Activated CD4-positive, alpha-beta memory T cell treated with anti-CD3 and anti-CD28 coated beads, Interleukin-2, amount 10 ng/mL, durations not matched to agents 7 days and 5 days (primary cell): ENCODE results near the gene SERPINH1. TPM values are rescaled to one million over a fixed set of nuclear protein-coding genes. Genes with fewer than 3 reads are reported as not detected.

ENCODE experiments used
- CTCF ChIA-PET: fragments of 350-600 bp; sonication (Branson Sonifier 250); formaldehyde crosslinking; loops from one replicate; lab custom pipeline; 2021; ENCODE audit warnings: antibody characterized with exemption, inconsistent platforms; lab: Charles Lee
- POLR2A ChIA-PET: fragments of 350-600 bp; sonication (Branson Sonifier 250); formaldehyde crosslinking; loops from one replicate; lab custom pipeline; 2021; ENCODE audit warnings: antibody characterized with exemption; lab: Charles Lee
- DNase-seq: peaks from one replicate; pipeline ENCODE4 v3.0.0-alpha.2; 2020
- H3K27ac Mint-ChIP-seq: one replicate; pipeline ENCODE4 v1.8.0; 2021; ENCODE audit warnings: mild to moderate bottlenecking, mixed read lengths
- H3K27me3 Mint-ChIP-seq: one replicate; pipeline ENCODE4 v1.8.0; 2021; ENCODE audit warnings: mixed read lengths
- H3K36me3 Mint-ChIP-seq: one replicate; pipeline ENCODE4 v1.8.0; 2021; ENCODE audit warnings: low read depth, mixed read lengths
- H3K4me1 Mint-ChIP-seq: one replicate; pipeline ENCODE4 v1.8.0; 2021; ENCODE audit warnings: mixed read lengths
- H3K4me3 Mint-ChIP-seq: one replicate; pipeline ENCODE4 v1.8.0; 2021; ENCODE audit warnings: mild to moderate bottlenecking, mixed read lengths
- H3K9me3 Mint-ChIP-seq: one replicate; pipeline ENCODE4 v1.8.0; 2021; ENCODE audit warnings: mixed read lengths
- total RNA-seq, 2 experiments: library from RNA; stranded (reverse); gene quantifications; one replicate each; pipeline ENCODE4 v1.2.3, GENCODE V29; 2021

The SERPINH1 gene
- total RNA-seq, 2 experiments from 2014 or later = 12.2 to 13.3 TPM

- Mint-ChIP-seq H3K9me3 (no peaks in the 10 kb centered on the region), H3K36me3 (no peaks in the 10 kb centered on the region), H3K27ac (peak overlapping the region; percentile 93), H3K4me1 (peaks cover 33% of the 10 kb centered on the region), H3K4me3 (peak overlapping the region; percentile 99), H3K27me3 (peaks cover 4% of the 10 kb centered on the region)
- DNase-seq = no peak
- ChIA-PET CTCF (interaction anchor here (1.5 to 3.0 kb wide), 4 partner anchors 13 to 22 kb away, joined by 3 to 14 read pairs (median 5); no protein-coding TSS in a partner anchor), POLR2A (interaction anchor here (0.8 to 2.7 kb wide), 8 partner anchors 8 to 286 kb away, joined by 3 to 20 read pairs (median 6); no protein-coding TSS in a partner anchor)
These were observed 516 bp upstream of the SERPINH1 start for GRCh38 chr11:75561426-75562047.

GRCh38 chr11:75562836-75563484, 907 bp downstream of the SERPINH1 start:
- H3K36me3 Mint-ChIP-seq = no peaks in the 10 kb centered on the region
- POLR2A ChIA-PET = interaction anchor here (1.3 to 2.7 kb wide), 6 partner anchors 8 to 288 kb away, joined by 3 to 20 read pairs (median 8); no protein-coding TSS in a partner anchor
- H3K27me3 Mint-ChIP-seq = no peaks in the 10 kb centered on the region
- H3K27ac Mint-ChIP-seq = peak overlapping the region; percentile 93
- DNase-seq = no peak
- H3K4me3 Mint-ChIP-seq = peak overlapping the region; percentile 99
- peaks cover 33% of the 10 kb centered on the region for H3K4me1 Mint-ChIP-seq
- CTCF ChIA-PET = interaction anchor here (0.6 to 1.6 kb wide), 2 partner anchors 21 to 174 kb away, joined by 3 to 4 read pairs; no protein-coding TSS in a partner anchor
- no peaks in the 10 kb centered on the region for H3K9me3 Mint-ChIP-seq

DNA sequence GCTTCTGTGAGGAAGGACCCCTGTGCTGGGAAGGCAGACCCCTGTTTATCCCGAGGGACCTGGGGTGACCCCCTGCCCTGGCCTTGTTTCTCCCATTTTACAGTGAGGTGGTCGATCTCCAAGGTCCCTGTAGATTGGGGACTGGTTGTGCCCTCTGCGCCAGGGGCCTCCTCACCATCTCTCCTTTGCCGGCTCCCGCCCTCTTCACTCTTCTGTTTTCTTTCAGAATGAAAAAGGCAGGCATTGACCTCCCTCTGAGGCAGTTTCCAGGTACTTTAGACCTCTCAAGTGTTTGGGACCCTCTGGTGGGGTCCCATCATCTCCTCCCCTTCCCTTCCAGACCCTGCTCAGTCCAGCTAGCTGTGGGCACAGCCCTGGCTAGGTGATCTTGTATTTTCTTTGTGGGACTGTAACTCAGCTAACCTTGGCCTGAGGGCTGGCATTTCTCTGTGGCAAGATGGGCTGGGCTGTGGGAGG, 1.5 kb downstream of the SERPINH1 start:
- H3K9me3 Mint-ChIP-seq = no peaks in the 10 kb centered on the region
- CTCF ChIA-PET = no interaction called here
- peak overlapping the region; percentile 93 for H3K27ac Mint-ChIP-seq
- H3K27me3 Mint-ChIP-seq = no peaks in the 10 kb centered on the region
- peaks cover 33% of the 10 kb centered on the region for H3K4me1 Mint-ChIP-seq
- no peak for DNase-seq
- H3K4me3 Mint-ChIP-seq = peak overlapping the region; percentile 99
- POLR2A ChIA-PET = interaction anchor here (2.3 kb wide), 1 partner anchor 8 kb away, joined by 7 read pairs; no protein-coding TSS in a partner anchor
- peaks cover 3% of the 10 kb centered on the region for H3K36me3 Mint-ChIP-seq

- no peak for DNase-seq
- ChIA-PET POLR2A (no interaction called here), CTCF (no interaction called here)
- Mint-ChIP-seq H3K36me3 (peaks cover 8% of the 10 kb centered on the region), H3K4me1 (peaks cover 33% of the 10 kb centered on the region), H3K27me3 (no peaks in the 10 kb centered on the region), H3K27ac (peak overlapping the region; percentile 93), H3K9me3 (no peaks in the 10 kb centered on the region), H3K4me3 (peak overlapping the region; percentile 99)
These were observed 2.0 kb downstream of the SERPINH1 start for GRCh38 chr11:75563978-75564552.

GRCh38 chr11:75565221-75565814, 3.3 kb downstream of the SERPINH1 start:
- Mint-ChIP-seq H3K36me3 (peaks cover 9% of the 10 kb centered on the region), H3K27ac (no peak overlapping the region), H3K9me3 (no peaks in the 10 kb centered on the region), H3K4me3 (no peak overlapping the region), H3K4me1 (peaks cover 33% of the 10 kb centered on the region), H3K27me3 (no peaks in the 10 kb centered on the region)
- ChIA-PET CTCF (interaction anchor here (0.9 to 1.1 kb wide), 2 partner anchors 11 to 13 kb away, joined by 3 to 4 read pairs; no protein-coding TSS in a partner anchor), POLR2A (no interaction called here)
- DNase-seq = no peak

- Mint-ChIP-seq H3K27ac (no peak overlapping the region), H3K9me3 (no peaks in the 10 kb centered on the region), H3K27me3 (no peaks in the 10 kb centered on the region), H3K4me1 (peaks cover 28% of the 10 kb centered on the region), H3K36me3 (peaks cover 9% of the 10 kb centered on the region), H3K4me3 (no peak overlapping the region)
- no peak for DNase-seq
- ChIA-PET POLR2A (no interaction called here), CTCF (interaction anchor here (0.9 to 1.7 kb wide), 3 partner anchors 11 to 12 kb away, joined by 3 to 5 read pairs (median 4); no protein-coding TSS in a partner anchor)
These were observed 4.1 kb downstream of the SERPINH1 start for GRCh38 chr11:75565916-75566762.

GRCh38 chr11:75566763-75567279, 4.8 kb downstream of the SERPINH1 start:
- Mint-ChIP-seq H3K36me3 (peaks cover 12% of the 10 kb centered on the region), H3K4me3 (no peak overlapping the region), H3K27me3 (no peaks in the 10 kb centered on the region), H3K4me1 (peaks cover 21% of the 10 kb centered on the region), H3K27ac (no peak overlapping the region), H3K9me3 (no peaks in the 10 kb centered on the region)
- CTCF ChIA-PET = interaction anchor here (1.2 to 1.7 kb wide), 2 partner anchors 11 to 29 kb away, joined by 4 to 5 read pairs; no protein-coding TSS in a partner anchor
- POLR2A ChIA-PET = interaction anchor here (1.0 kb wide), 1 partner anchor 9 kb away, joined by 4 read pairs; no protein-coding TSS in a partner anchor
- no peak for DNase-seq

DNA sequence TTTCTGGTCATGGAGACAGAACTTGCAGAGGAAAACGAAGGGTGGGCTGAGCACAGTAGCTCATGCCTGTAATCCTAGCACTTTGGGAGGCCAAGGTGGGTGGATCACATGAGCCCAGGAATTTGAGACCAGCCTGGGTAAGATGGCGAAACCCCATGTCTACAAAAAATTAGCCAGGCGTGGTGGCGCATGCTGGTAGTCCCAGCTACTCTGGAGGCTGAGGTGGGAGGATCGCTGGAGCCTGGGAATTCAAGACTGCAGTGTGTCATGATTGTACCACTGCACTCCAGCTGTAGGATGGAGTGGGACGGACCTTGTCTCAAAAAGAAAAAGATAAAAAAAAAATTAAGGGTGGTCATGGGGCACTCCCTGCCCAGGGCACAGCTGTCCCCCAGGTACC, 5.9 kb downstream of the SERPINH1 start:
- no peak for DNase-seq

DNA sequence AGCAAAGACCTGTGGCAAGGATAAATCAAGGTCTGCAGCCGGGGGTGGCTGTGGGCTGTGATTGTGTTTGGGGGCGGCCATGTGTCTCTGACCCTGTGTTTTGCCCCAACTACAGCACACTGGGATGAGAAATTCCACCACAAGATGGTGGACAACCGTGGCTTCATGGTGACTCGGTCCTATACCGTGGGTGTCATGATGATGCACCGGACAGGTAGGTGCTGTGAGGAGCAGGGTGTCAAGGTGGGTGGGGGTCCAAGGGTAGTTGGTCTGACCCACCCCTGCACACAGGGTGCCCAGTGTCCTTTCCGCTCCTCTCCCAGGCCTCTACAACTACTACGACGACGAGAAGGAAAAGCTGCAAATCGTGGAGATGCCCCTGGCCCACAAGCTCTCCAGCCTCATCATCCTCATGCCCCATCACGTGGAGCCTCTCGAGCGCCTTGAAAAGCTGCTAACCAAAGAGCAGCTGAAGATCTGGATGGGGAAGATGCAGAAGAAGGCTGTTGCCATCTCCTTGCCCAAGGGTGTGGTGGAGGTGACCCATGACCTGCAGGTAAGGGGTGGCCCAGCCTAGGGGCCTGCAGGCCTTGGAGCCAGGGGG, 6.7 kb downstream of the SERPINH1 start:
- H3K27me3 Mint-ChIP-seq = no peaks in the 10 kb centered on the region
- CTCF ChIA-PET = no interaction called here

More for the DNA sequence above, 5.9 kb downstream of the SERPINH1 start:
- peaks cover 15% of the 10 kb centered on the region for H3K36me3 Mint-ChIP-seq
- H3K27me3 Mint-ChIP-seq = no peaks in the 10 kb centered on the region
- no peaks in the 10 kb centered on the region for H3K9me3 Mint-ChIP-seq
- CTCF ChIA-PET = interaction anchor here (1.2 to 1.7 kb wide), 2 partner anchors 10 to 28 kb away, joined by 4 to 5 read pairs; no protein-coding TSS in a partner anchor
- no peak overlapping the region for H3K27ac Mint-ChIP-seq
- H3K4me3 Mint-ChIP-seq = no peak overlapping the region
- POLR2A ChIA-PET = interaction anchor here (1.0 kb wide), 1 partner anchor 14 kb away, joined by 3 read pairs; no protein-coding TSS in a partner anchor
- peaks cover 11% of the 10 kb centered on the region for H3K4me1 Mint-ChIP-seq

GRCh38 chr11:75570559-75571139, 8.6 kb downstream of the SERPINH1 start:
- Mint-ChIP-seq H3K4me3 (no peak overlapping the region), H3K9me3 (no peaks in the 10 kb centered on the region), H3K36me3 (peaks cover 15% of the 10 kb centered on the region), H3K27me3 (no peaks in the 10 kb centered on the region), H3K27ac (no peak overlapping the region), H3K4me1 (peaks cover 4% of the 10 kb centered on the region)
- POLR2A ChIA-PET = interaction anchor here (1.3 kb wide), 2 partner anchors 8 to 9 kb away, joined by 3 to 7 read pairs; partner anchors contain the start of gene SERPINH1
- CTCF ChIA-PET = no interaction called here
- no peak for DNase-seq

More for the DNA sequence above, 6.7 kb downstream of the SERPINH1 start:
- H3K9me3 Mint-ChIP-seq = no peaks in the 10 kb centered on the region
- no peak overlapping the region for H3K4me3 Mint-ChIP-seq
- no peak for DNase-seq
- no peak overlapping the region for H3K27ac Mint-ChIP-seq
- POLR2A ChIA-PET = interaction anchor here (1.0 kb wide), 1 partner anchor 15 kb away, joined by 3 read pairs; no protein-coding TSS in a partner anchor
- peaks cover 15% of the 10 kb centered on the region for H3K36me3 Mint-ChIP-seq
- peaks cover 5% of the 10 kb centered on the region for H3K4me1 Mint-ChIP-seq

- H3K4me1 Mint-ChIP-seq = peaks cover 6% of the 10 kb centered on the region
- CTCF ChIA-PET = no interaction called here
These were observed 9.6 kb downstream of the SERPINH1 start for GRCh38 chr11:75571625-75572024.

More at GRCh38 chr11:75571625-75572024, 9.6 kb downstream of the SERPINH1 start:
- H3K27ac Mint-ChIP-seq = no peak overlapping the region
- H3K9me3 Mint-ChIP-seq = no peaks in the 10 kb centered on the region
- peaks cover 15% of the 10 kb centered on the region for H3K36me3 Mint-ChIP-seq
- H3K4me3 Mint-ChIP-seq = no peak overlapping the region
- DNase-seq = no peak
- POLR2A ChIA-PET = interaction anchor here (1.3 kb wide), 1 partner anchor 9 kb away, joined by 7 read pairs; the partner anchor contains the start of gene SERPINH1
- no peaks in the 10 kb centered on the region for H3K27me3 Mint-ChIP-seq
